HepG2 (cell line): Measurements from ENCODE around the gene GRM4. TPM values are rescaled to one million over a fixed set of nuclear protein-coding genes. Genes with fewer than 3 reads are reported as not detected.

Source experiments
- E2F2 ChIP-seq: sonication (generic); formaldehyde crosslinking; IDR thresholded peaks from 2 replicates; pipeline ENCODE4 v1.4.0; 2020; ENCODE audit warnings: missing genetic modification reagents, borderline replicate concordance
- GPBP1L1 ChIP-seq: sonication (generic); formaldehyde crosslinking; IDR thresholded peaks from 2 replicates; pipeline ENCODE4 v1.5.0; 2020; ENCODE audit warnings: mild to moderate bottlenecking, missing genetic modification reagents
- LBX2 ChIP-seq: sonication (generic); formaldehyde crosslinking; IDR thresholded peaks from 2 replicates; pipeline ENCODE4 v1.5.0; 2020; ENCODE audit warnings: missing genetic modification reagents, mild to moderate bottlenecking, borderline replicate concordance
- NFAT5 ChIP-seq: sonication (generic); formaldehyde crosslinking; IDR thresholded peaks from 2 replicates; pipeline ENCODE4 v1.4.0; 2020; ENCODE audit warnings: missing genetic modification reagents
- ZBTB10 ChIP-seq: sonication (generic); formaldehyde crosslinking; IDR thresholded peaks from 2 replicates; pipeline ENCODE4 v1.4.0; 2020; ENCODE audit warnings: missing genetic modification reagents, borderline replicate concordance
- ZNF121 ChIP-seq: sonication (generic); formaldehyde crosslinking; IDR thresholded peaks from 2 replicates; pipeline ENCODE4 v1.5.0; 2020; ENCODE audit warnings: mild to moderate bottlenecking, missing genetic modification reagents
- ZNF281 ChIP-seq: sonication (generic); formaldehyde crosslinking; IDR thresholded peaks from 2 replicates; pipeline ENCODE4 v1.4.0; 2020; ENCODE audit warnings: missing genetic modification reagents, borderline replicate concordance
- ZNF616 ChIP-seq: sonication (generic); formaldehyde crosslinking; IDR thresholded peaks from 2 replicates; pipeline ENCODE4 v1.5.0; 2020; ENCODE audit warnings: low read depth, mild to moderate bottlenecking, missing genetic modification reagents
- polyA plus RNA-seq, 8 experiments: library from polyadenylated mRNA; depleted of rRNA in 3 of 8; stranded (reverse) in 7 of 8; unstranded in 1 of 8; fragments of >200 nt; fragmentation: Illumina TruSeq in 4 of 8; extraction: Trizol in 4 of 8; gene quantifications; 2 replicates each; pipeline versions ENCODE4 v1.2.1 to v1.2.3, GENCODE V29; 2011 to 2016; ENCODE audit warnings: low read depth in 4 of 8, missing spikeins in 1 of 8, mixed read lengths in 1 of 8; ENCODE audit not compliant: insufficient read depth in 1 of 8
- total RNA-seq, 5 experiments: library from RNA; depleted of rRNA; stranded (reverse); fragments of >200 nt; fragmentation: Illumina TruSeq; extraction: Trizol; gene quantifications; 2 replicates each; pipeline ENCODE4 v1.2.3, GENCODE V29; 2016; ENCODE audit warnings: low read depth in 1 of 5

GRM4 gene
- total and polyA plus RNA-seq, 2 of the 13 experiments (the other 11 are each of a cell fraction or from before 2014, with no cell fraction given), result not detected

GRCh38 chr6:33988121-33989015, 157.5 kb downstream of the GRM4 start (continued):
- TF ChIP-seq ZNF281 (CRISPR knock-in tag), result peak; percentile 93; the same call in 1 of the 2 replicates
- no peak for TF ChIP-seq E2F2
- no peak for TF ChIP-seq ZNF121 (CRISPR knock-in tag)
- TF ChIP-seq LBX2, result peak; percentile 63; the same call in 1 of the 2 replicates
- no peak for TF ChIP-seq GPBP1L1
- peak; percentile 73; the same call in 1 of the 2 replicates for TF ChIP-seq ZBTB10
- TF ChIP-seq NFAT5 (CRISPR knock-in tag), result no peak
- TF ChIP-seq ZNF616 (CRISPR knock-in tag), result no peak
